A673 (cell line): ENCODE data around the gene NLRP1. TPM values are rescaled to one million over a fixed set of nuclear protein-coding genes. Genes with fewer than 3 reads are reported as not detected.

Experiments used
- BruUV-seq: library from RNA; stranded (reverse); fragments of 400-500 nt; replicated peaks from 2 replicates; lab custom pipeline; 2021; lab: Mats Ljungman, UMichigan
- CTCF ChIA-PET: fragments of 300-600 bp; sonication (Branson Sonifier 250); formaldehyde crosslinking; loops from one replicate; lab custom pipeline; 2022; ENCODE audit warnings: antibody characterized with exemption; lab: Charles Lee
- POLR2A ChIA-PET: fragments of 300-600 bp; sonication (Branson Sonifier 250); formaldehyde crosslinking; loops from one replicate; lab custom pipeline; 2022; ENCODE audit warnings: antibody characterized with exemption; ENCODE audit not compliant: low non-redundant PET; lab: Charles Lee
- DNase-seq: peaks from one replicate; pipeline ENCODE4 v3.0.0-alpha.2; 2015; ENCODE audit warnings: low spot score
- H3K27ac ChIP-seq: fragments of 200-600 bp; sonication (generic); 2 replicates; pipeline ENCODE4 v1.5.1; 2016; ENCODE audit warnings: mixed run types, low read depth, mild to moderate bottlenecking, mixed read lengths, antibody characterized with exemption, low read length; ENCODE audit not compliant: poor library complexity, severe bottlenecking
- H3K27me3 ChIP-seq: fragments of 200-600 bp; sonication (generic); replicated peaks from 2 replicates; pipeline ENCODE4 v1.6.1; 2017; ENCODE audit warnings: mixed run types, low read depth, mild to moderate bottlenecking, mixed read lengths, antibody characterized with exemption, low read length; ENCODE audit not compliant: insufficient read depth, poor library complexity
- H3K36me3 ChIP-seq: fragments of 200-600 bp; sonication (generic); 2 replicates; pipeline ENCODE4 v1.6.1; 2016; ENCODE audit warnings: mixed run types, mild to moderate bottlenecking, mixed read lengths, antibody characterized with exemption, low read length; ENCODE audit not compliant: insufficient read depth, poor library complexity, severe bottlenecking
- H3K4me1 ChIP-seq: fragments of 200-600 bp; sonication (generic); 2 replicates; pipeline ENCODE4 v1.6.1; 2017; ENCODE audit warnings: mixed run types, mild to moderate bottlenecking, mixed read lengths, antibody characterized with exemption, low read length; ENCODE audit not compliant: insufficient read depth, poor library complexity, severe bottlenecking
- H3K4me3 ChIP-seq: fragments of 200-600 bp; sonication (generic); 2 replicates; pipeline ENCODE4 v1.5.1; 2016; ENCODE audit warnings: low read depth, mixed run types, mild to moderate bottlenecking, mixed read lengths, low read length; ENCODE audit not compliant: poor library complexity, severe bottlenecking
- H3K9me3 ChIP-seq: fragments of 200-600 bp; sonication (generic); 2 replicates; pipeline ENCODE4 v1.6.1; 2016; ENCODE audit warnings: mixed run types, low read depth, mild to moderate bottlenecking, mixed read lengths, antibody characterized with exemption, low read length; ENCODE audit not compliant: poor library complexity, severe bottlenecking
- EZH2 ChIP-seq: fragments of 200-600 bp; sonication (generic); IDR thresholded peaks from 2 replicates; pipeline ENCODE4 v1.6.1; 2017; ENCODE audit warnings: borderline replicate concordance, low read depth, mild to moderate bottlenecking, mixed read lengths, antibody characterized with exemption, low read length; ENCODE audit not compliant: poor library complexity, severe bottlenecking
- intact Hi-C: fragments of 100-400 bp; cut with micrococcal nuclease; formaldehyde crosslinking; loops from one replicate; pipeline ENCODE4 v1.10.0; 2022; ENCODE audit not compliant: unreplicated experiment
- total RNA-seq: library from RNA; stranded (reverse); gene quantifications from 2 replicates; pipeline ENCODE4 v1.2.3, GENCODE V29; 2021
- TF ChIP-seq, protein P1 (sequence below): fragments of 300-800, 200-600 bp; sonication (generic); conservative IDR thresholded peaks from 2 replicates; pipeline ENCODE4 v1.5.1; 2017; ENCODE audit warnings: low read depth, mild to moderate bottlenecking, antibody characterized with exemption, low read length, moderate library complexity, mixed read lengths

Gene NLRP1
- total RNA-seq, 1 experiment from 2014 or later = 5.2 TPM

DNA sequence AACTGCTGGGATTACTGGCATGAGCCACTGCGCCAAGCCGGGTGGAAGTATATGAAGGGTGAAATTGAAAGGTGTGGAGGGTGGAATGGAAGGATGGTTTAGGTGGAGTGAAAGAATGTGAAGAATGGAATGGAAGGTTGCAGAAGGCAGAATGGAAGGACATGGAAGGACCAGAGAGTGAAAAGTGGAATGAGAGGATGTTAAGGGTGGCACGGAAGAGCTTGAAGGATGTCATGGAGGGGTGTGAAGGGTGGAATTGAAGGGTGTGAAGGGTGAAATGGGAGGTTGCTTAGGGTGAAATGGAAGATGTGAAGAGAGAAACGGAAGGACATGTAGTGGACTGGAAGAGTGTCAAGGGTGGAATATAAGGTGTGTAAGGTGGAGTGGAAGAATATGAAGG lies 81.8 kb downstream of the NLRP1 start:
- intact Hi-C loops = no loop called here
- POLR2A ChIA-PET = no interaction called here
- CTCF ChIA-PET = no interaction called here

DNA sequence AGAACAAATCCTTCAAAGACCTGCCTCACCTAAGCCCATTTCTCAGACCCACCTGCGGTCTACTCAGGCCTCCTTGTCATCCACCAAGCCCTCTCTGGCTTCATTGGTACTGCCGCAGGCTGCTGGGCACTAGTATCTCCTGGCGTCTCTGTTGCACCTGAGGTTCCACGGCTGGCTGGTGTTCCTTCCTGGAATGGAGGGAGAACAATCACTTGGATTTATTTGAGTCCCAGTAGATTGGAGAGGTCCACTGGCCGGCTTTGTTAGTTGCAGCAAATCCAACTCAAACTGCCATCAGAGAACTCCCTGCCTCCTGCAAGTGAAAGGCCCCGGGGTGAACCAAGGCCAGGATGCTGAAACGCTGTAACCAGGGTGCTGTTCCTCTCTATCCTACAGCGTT lies 82.6 kb downstream of the NLRP1 start:
- Histone ChIP-seq H3K4me3 (no peak overlapping the region), H3K27me3 (peaks cover 9% of the 10 kb centered on the region), H3K9me3 (no peaks in the 10 kb centered on the region), H3K36me3 (no peaks in the 10 kb centered on the region), H3K27ac (no peak overlapping the region), H3K4me1 (peaks cover 8% of the 10 kb centered on the region)
- no TSS peak for BruUV-seq
- intact Hi-C loops = no loop called here
- ChIA-PET POLR2A (no interaction called here), CTCF (no interaction called here)
- TF ChIP-seq, protein P1, sequence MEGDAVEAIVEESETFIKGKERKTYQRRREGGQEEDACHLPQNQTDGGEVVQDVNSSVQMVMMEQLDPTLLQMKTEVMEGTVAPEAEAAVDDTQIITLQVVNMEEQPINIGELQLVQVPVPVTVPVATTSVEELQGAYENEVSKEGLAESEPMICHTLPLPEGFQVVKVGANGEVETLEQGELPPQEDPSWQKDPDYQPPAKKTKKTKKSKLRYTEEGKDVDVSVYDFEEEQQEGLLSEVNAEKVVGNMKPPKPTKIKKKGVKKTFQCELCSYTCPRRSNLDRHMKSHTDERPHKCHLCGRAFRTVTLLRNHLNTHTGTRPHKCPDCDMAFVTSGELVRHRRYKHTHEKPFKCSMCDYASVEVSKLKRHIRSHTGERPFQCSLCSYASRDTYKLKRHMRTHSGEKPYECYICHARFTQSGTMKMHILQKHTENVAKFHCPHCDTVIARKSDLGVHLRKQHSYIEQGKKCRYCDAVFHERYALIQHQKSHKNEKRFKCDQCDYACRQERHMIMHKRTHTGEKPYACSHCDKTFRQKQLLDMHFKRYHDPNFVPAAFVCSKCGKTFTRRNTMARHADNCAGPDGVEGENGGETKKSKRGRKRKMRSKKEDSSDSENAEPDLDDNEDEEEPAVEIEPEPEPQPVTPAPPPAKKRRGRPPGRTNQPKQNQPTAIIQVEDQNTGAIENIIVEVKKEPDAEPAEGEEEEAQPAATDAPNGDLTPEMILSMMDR = no peak
- TF ChIP-seq EZH2 = no peak
- DNase-seq = no peak

More for the DNA sequence above, 81.8 kb downstream of the NLRP1 start:
- Histone ChIP-seq H3K36me3 (no peaks in the 10 kb centered on the region), H3K4me1 (peaks cover 8% of the 10 kb centered on the region), H3K27ac (no peak overlapping the region), H3K4me3 (no peak overlapping the region), H3K9me3 (no peaks in the 10 kb centered on the region), H3K27me3 (peaks cover 9% of the 10 kb centered on the region)
- BruUV-seq = no TSS peak
- no peak for DNase-seq
- TF ChIP-seq EZH2 = no peak
- TF ChIP-seq, protein P1 = no peak

DNA sequence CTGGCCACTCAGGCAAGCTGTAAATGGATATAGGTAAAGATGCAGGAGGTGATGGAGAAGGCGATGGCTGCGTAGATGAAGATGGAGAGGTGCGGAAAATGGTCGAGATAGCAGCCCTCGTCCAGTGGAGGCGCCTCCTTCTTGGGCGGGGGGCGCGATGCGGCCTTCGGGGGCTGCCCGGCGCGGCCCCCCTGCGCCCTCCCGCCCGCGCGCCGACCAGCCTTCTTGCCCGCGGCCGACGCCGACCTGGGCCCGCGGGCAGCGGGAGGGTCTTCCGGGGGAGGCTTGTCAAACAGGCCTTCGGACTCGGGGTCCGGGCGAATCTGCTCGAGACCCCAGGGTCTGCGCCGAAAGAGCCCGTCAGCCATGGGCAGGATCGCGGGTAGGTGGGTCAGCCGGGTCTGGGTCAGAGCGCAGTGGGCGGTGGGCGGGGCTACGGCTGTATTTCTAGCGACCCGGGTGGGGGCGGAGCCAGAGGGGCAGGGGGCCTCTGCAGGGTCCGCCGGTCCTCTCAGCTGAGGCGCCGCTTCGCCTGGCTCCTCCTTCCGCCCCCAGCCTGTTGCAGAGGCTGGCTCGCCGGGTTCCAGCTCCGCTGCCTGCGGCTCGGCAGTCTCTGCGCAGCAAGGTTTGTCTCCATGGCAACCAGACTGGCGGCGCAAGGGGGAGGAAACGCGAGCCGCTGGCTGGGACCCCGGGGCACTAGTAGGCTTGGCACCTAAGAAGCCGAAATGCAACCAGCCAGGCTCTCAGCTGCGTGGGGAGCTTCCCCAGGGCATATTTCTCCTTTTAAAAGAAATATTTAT lies 83.5 kb downstream of the NLRP1 start:
- Histone ChIP-seq H3K36me3 (no peaks in the 10 kb centered on the region), H3K4me1 (peaks cover 8% of the 10 kb centered on the region), H3K27ac (no peak overlapping the region), H3K27me3 (peaks cover 9% of the 10 kb centered on the region), H3K4me3 (peak overlapping the region; percentile 73), H3K9me3 (no peaks in the 10 kb centered on the region)
- POLR2A ChIA-PET = no interaction called here
- BruUV-seq = no TSS peak
- CTCF ChIA-PET = no interaction called here
- no peak for TF ChIP-seq EZH2
- TF ChIP-seq, protein P1 = no peak
- DNase-seq = peak; percentile 95
- intact Hi-C loops = no loop called here
